Esophagus squamous epithelium (tissue), 4 donors: ENCODE results near the gene HMGCL.

Experiments
- POLR2A ChIP-seq, 4 donors: fragments of 450-650 bp; IDR thresholded peaks; one replicate each; pipeline ENCODE4 v1.6.1; 2017; ENCODE audit warnings: antibody characterized with exemption in 4 of 4, mild to moderate bottlenecking in 4 of 4, moderate library complexity in 3 of 4
- TF ChIP-seq, protein P1 (sequence below), 6 experiments: fragments of 450-650 bp in 4 of 6; fragments of 200-600 bp in 2 of 6; sonication (generic) in 2 of 6; IDR thresholded peaks; one replicate each; pipeline ENCODE4 v1.5.1; 2016 to 2019; ENCODE audit warnings: antibody characterized with exemption in 6 of 6, mild to moderate bottlenecking in 4 of 6, moderate library complexity in 4 of 6

DNA sequence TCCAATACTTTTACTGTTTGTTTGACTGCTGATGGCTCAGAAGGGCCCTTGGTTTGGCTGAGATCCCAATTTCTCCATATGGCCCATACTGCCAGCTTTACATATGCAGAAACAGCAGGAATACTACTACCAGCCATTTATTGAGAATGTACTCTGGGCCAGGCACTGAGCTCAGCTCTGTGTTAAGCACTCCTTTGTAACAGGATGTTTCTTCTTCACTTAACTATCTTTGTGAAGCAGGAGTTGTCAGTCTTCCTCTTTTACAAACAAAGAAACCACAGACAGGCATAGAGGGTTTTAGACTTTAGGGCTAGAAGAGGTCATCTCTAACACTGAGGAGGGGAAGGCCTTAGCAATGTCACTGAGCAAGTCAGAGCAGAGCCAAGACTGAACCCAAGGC lies 8.3 kb downstream of the HMGCL start:
- TF ChIP-seq, protein P1, sequence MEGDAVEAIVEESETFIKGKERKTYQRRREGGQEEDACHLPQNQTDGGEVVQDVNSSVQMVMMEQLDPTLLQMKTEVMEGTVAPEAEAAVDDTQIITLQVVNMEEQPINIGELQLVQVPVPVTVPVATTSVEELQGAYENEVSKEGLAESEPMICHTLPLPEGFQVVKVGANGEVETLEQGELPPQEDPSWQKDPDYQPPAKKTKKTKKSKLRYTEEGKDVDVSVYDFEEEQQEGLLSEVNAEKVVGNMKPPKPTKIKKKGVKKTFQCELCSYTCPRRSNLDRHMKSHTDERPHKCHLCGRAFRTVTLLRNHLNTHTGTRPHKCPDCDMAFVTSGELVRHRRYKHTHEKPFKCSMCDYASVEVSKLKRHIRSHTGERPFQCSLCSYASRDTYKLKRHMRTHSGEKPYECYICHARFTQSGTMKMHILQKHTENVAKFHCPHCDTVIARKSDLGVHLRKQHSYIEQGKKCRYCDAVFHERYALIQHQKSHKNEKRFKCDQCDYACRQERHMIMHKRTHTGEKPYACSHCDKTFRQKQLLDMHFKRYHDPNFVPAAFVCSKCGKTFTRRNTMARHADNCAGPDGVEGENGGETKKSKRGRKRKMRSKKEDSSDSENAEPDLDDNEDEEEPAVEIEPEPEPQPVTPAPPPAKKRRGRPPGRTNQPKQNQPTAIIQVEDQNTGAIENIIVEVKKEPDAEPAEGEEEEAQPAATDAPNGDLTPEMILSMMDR (IDR thresholded peaks at IDR 0.05): no peak
- TF ChIP-seq POLR2A (IDR thresholded peaks at IDR 0.05): no peak
